SU-DHL-6 (cell line): ENCODE results near the gene RAG2.

Experiments used
- EZH2phosphoT487 ChIP-seq: fragments of 200-600 bp; sonication (generic), shearing (Covaris generic); conservative IDR thresholded peaks from 2 replicates; pipeline ENCODE4 v1.6.1; 2018; ENCODE audit warnings: mild to moderate bottlenecking, antibody characterized with exemption, low read length, moderate library complexity, mixed read lengths
- TF ChIP-seq, protein P1 (sequence below): fragments of 200-600 bp; sonication (generic); IDR thresholded peaks from one replicate; pipeline ENCODE4 v1.5.1; 2017; ENCODE audit warnings: antibody characterized with exemption, mild to moderate bottlenecking, low read length, moderate library complexity; ENCODE audit not compliant: insufficient read depth, poor library complexity, severe bottlenecking

DNA sequence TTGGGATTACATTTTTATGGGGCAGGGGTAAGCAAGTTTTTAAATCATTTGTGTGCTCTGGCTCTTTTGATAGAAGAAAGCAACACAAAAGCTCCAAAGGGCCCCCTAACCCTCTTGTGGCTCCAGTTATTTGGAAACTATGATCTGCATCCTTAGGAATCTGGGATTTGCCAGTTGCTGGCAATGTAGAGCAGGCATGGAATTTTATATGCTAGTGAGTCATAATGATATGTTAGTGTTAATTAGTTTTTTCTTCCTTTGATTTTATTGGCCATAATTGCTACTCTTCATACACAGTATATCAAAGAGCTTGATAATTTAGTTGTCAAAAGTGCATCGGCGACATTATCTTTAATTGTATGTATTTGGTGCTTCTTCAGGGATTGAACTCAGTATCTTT, 20.2 kb downstream of the RAG2 start:
- TF ChIP-seq, protein P1, sequence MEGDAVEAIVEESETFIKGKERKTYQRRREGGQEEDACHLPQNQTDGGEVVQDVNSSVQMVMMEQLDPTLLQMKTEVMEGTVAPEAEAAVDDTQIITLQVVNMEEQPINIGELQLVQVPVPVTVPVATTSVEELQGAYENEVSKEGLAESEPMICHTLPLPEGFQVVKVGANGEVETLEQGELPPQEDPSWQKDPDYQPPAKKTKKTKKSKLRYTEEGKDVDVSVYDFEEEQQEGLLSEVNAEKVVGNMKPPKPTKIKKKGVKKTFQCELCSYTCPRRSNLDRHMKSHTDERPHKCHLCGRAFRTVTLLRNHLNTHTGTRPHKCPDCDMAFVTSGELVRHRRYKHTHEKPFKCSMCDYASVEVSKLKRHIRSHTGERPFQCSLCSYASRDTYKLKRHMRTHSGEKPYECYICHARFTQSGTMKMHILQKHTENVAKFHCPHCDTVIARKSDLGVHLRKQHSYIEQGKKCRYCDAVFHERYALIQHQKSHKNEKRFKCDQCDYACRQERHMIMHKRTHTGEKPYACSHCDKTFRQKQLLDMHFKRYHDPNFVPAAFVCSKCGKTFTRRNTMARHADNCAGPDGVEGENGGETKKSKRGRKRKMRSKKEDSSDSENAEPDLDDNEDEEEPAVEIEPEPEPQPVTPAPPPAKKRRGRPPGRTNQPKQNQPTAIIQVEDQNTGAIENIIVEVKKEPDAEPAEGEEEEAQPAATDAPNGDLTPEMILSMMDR: no peak
- TF ChIP-seq EZH2phosphoT487: no peak
